OCI-LY1 (cell line): Measurements from ENCODE around the gene NDUFB3.

ENCODE experiments used
- H2AFZ ChIP-seq: fragments of 200-600 bp; sonication (generic), shearing (Covaris generic); 2 replicates; pipeline ENCODE4 v1.6.0; 2014; ENCODE audit warnings: antibody characterized with exemption, mild to moderate bottlenecking, low read length
- H3F3A ChIP-seq: fragments of 200-600 bp; sonication (generic), shearing (Covaris generic); 2 replicates; pipeline ENCODE4 v1.6.0; 2014; ENCODE audit warnings: mild to moderate bottlenecking, antibody characterized with exemption, low read length, moderate library complexity; ENCODE audit not compliant: insufficient read depth
- H3K27ac ChIP-seq: fragments of 200-600 bp; sonication (generic); 2 replicates; pipeline ENCODE4 v1.5.1; 2014; ENCODE audit warnings: low read length, mixed run types, mild to moderate bottlenecking, low read depth; ENCODE audit not compliant: poor library complexity, severe bottlenecking
- H3K27me3 ChIP-seq: fragments of 200-600 bp; sonication (generic); 2 replicates; pipeline ENCODE4 v1.6.0; 2014; ENCODE audit warnings: antibody characterized with exemption, mild to moderate bottlenecking, low read length, moderate library complexity; ENCODE audit not compliant: insufficient read depth
- H3K36me3 ChIP-seq: fragments of 200-600 bp; sonication (generic); 2 replicates; pipeline ENCODE4 v1.6.1; 2014; ENCODE audit warnings: mild to moderate bottlenecking, antibody characterized with exemption, low read length, moderate library complexity, mixed read lengths; ENCODE audit not compliant: insufficient read depth
- H3K4me1 ChIP-seq: fragments of 200-600 bp; sonication (generic); 2 replicates; pipeline ENCODE4 v1.5.1; 2014; ENCODE audit warnings: mild to moderate bottlenecking, low read length, moderate library complexity; ENCODE audit not compliant: insufficient read depth, severe bottlenecking
- H3K4me2 ChIP-seq: fragments of 200-600 bp; sonication (generic), shearing (Covaris generic); 2 replicates; pipeline ENCODE4 v1.6.1; 2014; ENCODE audit warnings: low read length
- H3K4me3 ChIP-seq: fragments of 200-600 bp; sonication (generic); 2 replicates; pipeline ENCODE4 v1.5.1; 2014; ENCODE audit warnings: low read length, low read depth, mild to moderate bottlenecking, mixed read lengths; ENCODE audit not compliant: poor library complexity, severe bottlenecking
- H3K79me2 ChIP-seq: fragments of 200-600 bp; shearing (Covaris generic); 2 replicates; pipeline ENCODE4 v1.6.1; 2016; ENCODE audit warnings: mixed run types, low read length, mixed read lengths; ENCODE audit not compliant: insufficient read depth
- H3K9ac ChIP-seq: fragments of 200-600 bp; sonication (generic), shearing (Covaris generic); 2 replicates; pipeline ENCODE4 v1.6.1; 2014; ENCODE audit warnings: mild to moderate bottlenecking, low read length, mixed read lengths
- H3K9me2 ChIP-seq: fragments of 200-600 bp; sonication (generic), shearing (Covaris generic); 2 replicates; pipeline ENCODE4 v1.6.1; 2014; ENCODE audit warnings: low read depth, mild to moderate bottlenecking, low read length, mixed read lengths
- H3K9me3 ChIP-seq: fragments of 200-600 bp; shearing (Covaris generic); 2 replicates; pipeline ENCODE4 v1.6.1; 2014; ENCODE audit warnings: low read length, mixed read lengths
- H4K20me1 ChIP-seq: fragments of 200-600 bp; sonication (generic), shearing (Covaris generic); 2 replicates; pipeline ENCODE4 v1.6.0; 2016; ENCODE audit warnings: mild to moderate bottlenecking, low read length; ENCODE audit not compliant: insufficient read depth
- CTCF ChIP-seq: fragments of 200-600 bp; sonication (generic), shearing (Covaris generic); IDR thresholded peaks from 2 replicates; pipeline ENCODE4 v1.5.1; 2017; ENCODE audit warnings: mild to moderate bottlenecking, antibody characterized with exemption, low read length, moderate library complexity, mixed read lengths
- EZH2 ChIP-seq: fragments of 200-600 bp; sonication (generic), shearing (Covaris generic); IDR thresholded peaks from 2 replicates; pipeline ENCODE4 v1.8.0; 2017; ENCODE audit warnings: borderline replicate concordance, mixed run types, mild to moderate bottlenecking, antibody characterized with exemption, low read length, moderate library complexity, mixed read lengths

NDUFB3 gene

GRCh38 chr2:201064797-201065329 lies 6.9 kb upstream of the NDUFB3 start:
- Histone ChIP-seq H3K4me1 (peaks cover 40% of the 10 kb centered on the region), H3K27ac (no peak overlapping the region), H3K9me3 (no peaks in the 10 kb centered on the region), H3K36me3 (no peaks in the 10 kb centered on the region), H2AFZ (no peak overlapping the region), H3F3A (no peaks in the 10 kb centered on the region; the same call in 1 of the 2 replicates), H3K9ac (no peak overlapping the region), H3K4me2 (no peak overlapping the region), H3K79me2 (peaks cover 75% of the 10 kb centered on the region), H3K4me3 (no peak overlapping the region), H3K27me3 (no peaks in the 10 kb centered on the region), H4K20me1 (no peaks in the 10 kb centered on the region), H3K9me2 (no peaks in the 10 kb centered on the region)
- TF ChIP-seq EZH2 (no peak), CTCF (no peak)

- TF ChIP-seq CTCF (no peak), EZH2 (no peak)
- no peaks in the 10 kb centered on the region for H3K9me3 ChIP-seq
- H3F3A ChIP-seq: no peaks in the 10 kb centered on the region
- peak overlapping the region; percentile 81 for H3K9ac ChIP-seq
- no peaks in the 10 kb centered on the region for H3K27me3 ChIP-seq
- no peaks in the 10 kb centered on the region for H3K9me2 ChIP-seq
- peaks cover 48% of the 10 kb centered on the region for H3K4me1 ChIP-seq
- H3K79me2 ChIP-seq: peaks cover 88% of the 10 kb centered on the region
- no peak overlapping the region for H2AFZ ChIP-seq
- H3K36me3 ChIP-seq: no peaks in the 10 kb centered on the region
- peak overlapping the region; percentile 73 for H3K27ac ChIP-seq
- peak overlapping the region; percentile 89 for H3K4me2 ChIP-seq
- H4K20me1 ChIP-seq: no peaks in the 10 kb centered on the region
- peak overlapping the region; percentile 90 for H3K4me3 ChIP-seq
Measured at GRCh38 chr2:201070948-201071478, 788 bp upstream of the NDUFB3 start.

- Histone ChIP-seq H3F3A (no peaks in the 10 kb centered on the region), H3K4me2 (peak overlapping the region; percentile 89), H3K4me3 (peak overlapping the region; percentile 90), H4K20me1 (no peaks in the 10 kb centered on the region), H3K27me3 (no peaks in the 10 kb centered on the region), H2AFZ (no peak overlapping the region), H3K9ac (peak overlapping the region; percentile 81), H3K79me2 (peaks cover 78% of the 10 kb centered on the region), H3K27ac (peak overlapping the region; percentile 73), H3K9me2 (no peaks in the 10 kb centered on the region), H3K9me3 (no peaks in the 10 kb centered on the region), H3K4me1 (peaks cover 48% of the 10 kb centered on the region), H3K36me3 (no peaks in the 10 kb centered on the region)
- TF ChIP-seq EZH2 (no peak), CTCF (no peak)
Measured at GRCh38 chr2:201072201-201072530, 365 bp downstream of the NDUFB3 start.
